Esophagus squamous epithelium (tissue), 4 donors: ENCODE data around the gene ATP2B2.

ENCODE experiments used
- CTCF ChIP-seq, 6 experiments: fragments of 450-650 bp in 4 of 6; fragments of 200-600 bp in 2 of 6; sonication (generic) in 2 of 6; IDR thresholded peaks; one replicate each; pipeline ENCODE4 v1.5.1; 2016 to 2019; ENCODE audit warnings: antibody characterized with exemption in 6 of 6, mild to moderate bottlenecking in 4 of 6, moderate library complexity in 4 of 6
- POLR2A ChIP-seq, 4 donors: fragments of 450-650 bp; IDR thresholded peaks; one replicate each; pipeline ENCODE4 v1.6.1; 2017; ENCODE audit warnings: antibody characterized with exemption in 4 of 4, mild to moderate bottlenecking in 4 of 4, moderate library complexity in 3 of 4

- TF ChIP-seq CTCF (IDR thresholded peaks at IDR 0.05): no peak
- TF ChIP-seq POLR2A (IDR thresholded peaks at IDR 0.05): no peak
These were observed 9.8 kb downstream of the ATP2B2 start for GRCh38 chr3:10495614-10496013.
